Activated T-cell treated with anti-CD3 and anti-CD28 coated beads, Interleukin-2, amount 50 U/mL, for 4 hours (primary cell): ENCODE measurements around the gene TUBGCP2. TPM values are rescaled to one million over a fixed set of nuclear protein-coding genes. Genes with fewer than 3 reads are reported as not detected.
"Not testable (repeated sequence)": the region's sequence is repeated elsewhere in the genome, so short reads cannot be mapped to it uniquely, and the experiment has no call there.

Experiments used
- ATAC-seq, 2 donors: fragments of 200-7000 bp; cut with Tn5 transposase; one replicate each; pipeline ENCODE4 v1.10.0; 2021
- DNase-seq: peaks from one replicate; pipeline ENCODE4 v3.0.0-alpha.2; 2020
- H3K27me3 Mint-ChIP-seq: one replicate; pipeline ENCODE4 v1.8.0; 2021; ENCODE audit warnings: low read depth, mixed read lengths
- H3K36me3 Mint-ChIP-seq: one replicate; pipeline ENCODE4 v1.8.0; 2022; ENCODE audit warnings: mixed read lengths; ENCODE audit not compliant: insufficient read depth
- H3K4me1 Mint-ChIP-seq: one replicate; pipeline ENCODE4 v1.8.0; 2021; ENCODE audit warnings: low read depth, mixed read lengths
- H3K4me3 Mint-ChIP-seq: one replicate; pipeline ENCODE4 v1.8.0; 2021; ENCODE audit warnings: mild to moderate bottlenecking, moderate library complexity, mixed read lengths
- H3K9me3 Mint-ChIP-seq: one replicate; pipeline ENCODE4 v1.8.0; 2021; ENCODE audit warnings: mixed read lengths
- total RNA-seq, 3 donors: library from RNA; stranded (reverse); gene quantifications; one replicate each; pipeline ENCODE4 v1.2.1, GENCODE V29; 2021

The TUBGCP2 gene
- total RNA-seq, 3 donors from 2014 or later = 59.6 to 67.9 (median 62.6) TPM

- not testable (repeated sequence) for ATAC-seq, H3K9me3 Mint-ChIP-seq, H3K4me3 Mint-ChIP-seq, H3K4me1 Mint-ChIP-seq, DNase-seq, H3K36me3 Mint-ChIP-seq
- H3K27me3 Mint-ChIP-seq = peaks cover 16% of the 10 kb centered on the region
Observed at GRCh38 chr10:133320852-133321422, 12.3 kb upstream of the TUBGCP2 start.

GRCh38 chr10:133318494-133319127 is 9.9 kb upstream of the TUBGCP2 start:
- Mint-ChIP-seq H3K9me3 (no peaks in the 10 kb centered on the region), H3K36me3 (no peaks in the 10 kb centered on the region), H3K4me3 (peak overlapping the region; percentile 64), H3K27me3 (peaks cover 14% of the 10 kb centered on the region), H3K4me1 (peaks cover 6% of the 10 kb centered on the region)
- DNase-seq (peak; percentile 58), ATAC-seq (peak; percentile 86 to 88)

- no peak for ATAC-seq
- Mint-ChIP-seq H3K4me3 (no peak overlapping the region), H3K27me3 (peaks cover 12% of the 10 kb centered on the region), H3K9me3 (no peaks in the 10 kb centered on the region), H3K4me1 (peaks cover 6% of the 10 kb centered on the region), H3K36me3 (peaks cover 4% of the 10 kb centered on the region)
- no peak for DNase-seq
Observed at GRCh38 chr10:133316732-133317131, 8.1 kb upstream of the TUBGCP2 start.

- Mint-ChIP-seq H3K27me3 (peaks cover 12% of the 10 kb centered on the region), H3K9me3 (no peaks in the 10 kb centered on the region), H3K4me1 (peaks cover 6% of the 10 kb centered on the region), H3K36me3 (peaks cover 4% of the 10 kb centered on the region), H3K4me3 (no peak overlapping the region)
- ATAC-seq (no peak), DNase-seq (no peak)
Observed at GRCh38 chr10:133316266-133316665, 7.6 kb upstream of the TUBGCP2 start.

GRCh38 chr10:133315847-133316246 is 7.2 kb upstream of the TUBGCP2 start:
- peaks cover 4% of the 10 kb centered on the region for H3K36me3 Mint-ChIP-seq
- peaks cover 12% of the 10 kb centered on the region for H3K27me3 Mint-ChIP-seq
- ATAC-seq = no peak
- no peaks in the 10 kb centered on the region for H3K9me3 Mint-ChIP-seq
- no peak overlapping the region for H3K4me3 Mint-ChIP-seq
- peaks cover 6% of the 10 kb centered on the region for H3K4me1 Mint-ChIP-seq
- DNase-seq = no peak

GRCh38 chr10:133314911-133315310 is 6.2 kb upstream of the TUBGCP2 start:
- Mint-ChIP-seq H3K9me3 (no peaks in the 10 kb centered on the region), H3K4me1 (peaks cover 6% of the 10 kb centered on the region), H3K27me3 (peaks cover 7% of the 10 kb centered on the region), H3K36me3 (peaks cover 8% of the 10 kb centered on the region), H3K4me3 (no peak overlapping the region)
- DNase-seq (no peak), ATAC-seq (no peak)

- H3K4me1 Mint-ChIP-seq = no peaks in the 10 kb centered on the region
- no peak for ATAC-seq
- DNase-seq = no peak
- H3K27me3 Mint-ChIP-seq = no peaks in the 10 kb centered on the region
- H3K4me3 Mint-ChIP-seq = no peak overlapping the region
- no peaks in the 10 kb centered on the region for H3K9me3 Mint-ChIP-seq
- H3K36me3 Mint-ChIP-seq = peaks cover 8% of the 10 kb centered on the region
Observed at GRCh38 chr10:133313192-133313591, 4.5 kb upstream of the TUBGCP2 start.

- no peak for ATAC-seq
- H3K9me3 Mint-ChIP-seq = no peaks in the 10 kb centered on the region
- H3K4me3 Mint-ChIP-seq = no peak overlapping the region
- H3K27me3 Mint-ChIP-seq = no peaks in the 10 kb centered on the region
- H3K36me3 Mint-ChIP-seq = peaks cover 8% of the 10 kb centered on the region
- DNase-seq = no peak
- H3K4me1 Mint-ChIP-seq = peaks cover 1% of the 10 kb centered on the region
Observed at GRCh38 chr10:133312769-133313145, 4.1 kb upstream of the TUBGCP2 start.

- DNase-seq (no peak), ATAC-seq (no peak)
- H3K4me1 Mint-ChIP-seq = peaks cover 7% of the 10 kb centered on the region
- peaks cover 8% of the 10 kb centered on the region for H3K36me3 Mint-ChIP-seq
- no peaks in the 10 kb centered on the region for H3K9me3 Mint-ChIP-seq
- no peaks in the 10 kb centered on the region for H3K27me3 Mint-ChIP-seq
- no peak overlapping the region for H3K4me3 Mint-ChIP-seq
Observed at GRCh38 chr10:133312016-133312768, 3.5 kb upstream of the TUBGCP2 start.

- Mint-ChIP-seq H3K27me3 (no peaks in the 10 kb centered on the region), H3K4me3 (no peak overlapping the region), H3K9me3 (no peaks in the 10 kb centered on the region)
Observed at GRCh38 chr10:133311570-133311969, 2.9 kb upstream of the TUBGCP2 start.

GRCh38 chr10:133310789-133311188 is 2.1 kb upstream of the TUBGCP2 start:
- DNase-seq = no peak
- no peak for ATAC-seq
- H3K4me1 Mint-ChIP-seq = peaks cover 17% of the 10 kb centered on the region
- H3K36me3 Mint-ChIP-seq = peaks cover 8% of the 10 kb centered on the region
- no peak overlapping the region for H3K4me3 Mint-ChIP-seq
- no peaks in the 10 kb centered on the region for H3K27me3 Mint-ChIP-seq
- H3K9me3 Mint-ChIP-seq = no peaks in the 10 kb centered on the region

More at GRCh38 chr10:133311570-133311969, 2.9 kb upstream of the TUBGCP2 start:
- ATAC-seq (no peak), DNase-seq (no peak)
- Mint-ChIP-seq H3K4me1 (peaks cover 12% of the 10 kb centered on the region), H3K36me3 (peaks cover 8% of the 10 kb centered on the region)

GRCh38 chr10:133310399-133310755 is 1.7 kb upstream of the TUBGCP2 start:
- Mint-ChIP-seq H3K27me3 (no peaks in the 10 kb centered on the region), H3K36me3 (peaks cover 9% of the 10 kb centered on the region), H3K4me3 (peak overlapping the region; percentile 67), H3K9me3 (no peaks in the 10 kb centered on the region), H3K4me1 (peaks cover 21% of the 10 kb centered on the region)
- no peak for DNase-seq
- ATAC-seq = no peak

GRCh38 chr10:133309720-133310398 is 1.2 kb upstream of the TUBGCP2 start:
- peaks cover 13% of the 10 kb centered on the region for H3K36me3 Mint-ChIP-seq
- H3K27me3 Mint-ChIP-seq = no peaks in the 10 kb centered on the region
- H3K4me3 Mint-ChIP-seq = peak overlapping the region; percentile 67
- H3K4me1 Mint-ChIP-seq = peaks cover 25% of the 10 kb centered on the region
- no peak for DNase-seq
- H3K9me3 Mint-ChIP-seq = no peaks in the 10 kb centered on the region
- ATAC-seq = no peak

GRCh38 chr10:133309100-133309719 is 538 bp upstream of the TUBGCP2 start:
- no peaks in the 10 kb centered on the region for H3K27me3 Mint-ChIP-seq
- H3K9me3 Mint-ChIP-seq = no peaks in the 10 kb centered on the region

More at GRCh38 chr10:133309100-133309719, 538 bp upstream of the TUBGCP2 start:
- Mint-ChIP-seq H3K4me1 (peaks cover 28% of the 10 kb centered on the region), H3K36me3 (peaks cover 13% of the 10 kb centered on the region), H3K4me3 (peak overlapping the region; percentile 74)
- peak; percentile 95 for DNase-seq
- ATAC-seq = peak; percentile 81 to 83
